Neutrophil (primary cell): Measurements from ENCODE around the gene SH3BP2.
A peak's percentile ranks its signal among the peaks of the same experiment; 100 is the strongest.

Experiments used
- H3K27ac ChIP-seq: fragments of 200-600 bp; sonication (generic); 2 replicates; pipeline ENCODE4 v1.5.1; 2016; ENCODE audit warnings: mild to moderate bottlenecking, moderate library complexity
- H3K27me3 ChIP-seq: fragments of 200-600 bp; sonication (generic); 2 replicates; pipeline ENCODE4 v1.6.0; 2016; ENCODE audit warnings: mild to moderate bottlenecking
- H3K36me3 ChIP-seq: fragments of 200-600 bp; sonication (generic); 2 replicates; pipeline ENCODE4 v1.5.1; 2017
- H3K4me1 ChIP-seq, 2 experiments: fragments of 200-600 bp in 1 of 2; sonication (generic) in 1 of 2; 1 replicate in 1 of 2; 2 replicates in 1 of 2; pipeline versions ENCODE4 v1.5.1 to v1.6.1; 2013 to 2016; ENCODE audit warnings: low read depth in 1 of 2, low read length in 1 of 2, mild to moderate bottlenecking in 1 of 2, moderate library complexity in 1 of 2; ENCODE audit not compliant: control insufficient read depth in 1 of 2, insufficient read depth in 1 of 2
- H3K4me3 ChIP-seq, 2 experiments: fragments of 200-600 bp in 1 of 2; sonication (generic) in 1 of 2; 1 replicate in 1 of 2; 2 replicates in 1 of 2; pipeline ENCODE4 v1.5.1; 2013 to 2016; ENCODE audit warnings: low read depth in 1 of 2, low read length in 1 of 2, mild to moderate bottlenecking in 1 of 2, moderate library complexity in 1 of 2
- H3K9me3 ChIP-seq: fragments of 200-600 bp; sonication (generic); 2 replicates; pipeline ENCODE4 v1.5.1; 2016
- TF ChIP-seq, protein P1 (sequence below): fragments of 200-600 bp; sonication (generic); IDR thresholded peaks from 2 replicates; pipeline ENCODE4 v1.5.1; 2016; ENCODE audit warnings: antibody characterized with exemption

Gene SH3BP2

GRCh38 chr4:2861631-2862436 lies 68.9 kb downstream of the SH3BP2 start:
- peaks cover 64 to 70% of the 10 kb centered on the region in 2 experiments for H3K4me1 ChIP-seq
- no peaks in the 10 kb centered on the region for H3K36me3 ChIP-seq
- H3K27ac ChIP-seq = peak overlapping the region; percentile 74
- no peaks in the 10 kb centered on the region for H3K27me3 ChIP-seq
- no peak overlapping the region for H3K4me3 ChIP-seq
- no peaks in the 10 kb centered on the region for H3K9me3 ChIP-seq
- TF ChIP-seq, protein P1, sequence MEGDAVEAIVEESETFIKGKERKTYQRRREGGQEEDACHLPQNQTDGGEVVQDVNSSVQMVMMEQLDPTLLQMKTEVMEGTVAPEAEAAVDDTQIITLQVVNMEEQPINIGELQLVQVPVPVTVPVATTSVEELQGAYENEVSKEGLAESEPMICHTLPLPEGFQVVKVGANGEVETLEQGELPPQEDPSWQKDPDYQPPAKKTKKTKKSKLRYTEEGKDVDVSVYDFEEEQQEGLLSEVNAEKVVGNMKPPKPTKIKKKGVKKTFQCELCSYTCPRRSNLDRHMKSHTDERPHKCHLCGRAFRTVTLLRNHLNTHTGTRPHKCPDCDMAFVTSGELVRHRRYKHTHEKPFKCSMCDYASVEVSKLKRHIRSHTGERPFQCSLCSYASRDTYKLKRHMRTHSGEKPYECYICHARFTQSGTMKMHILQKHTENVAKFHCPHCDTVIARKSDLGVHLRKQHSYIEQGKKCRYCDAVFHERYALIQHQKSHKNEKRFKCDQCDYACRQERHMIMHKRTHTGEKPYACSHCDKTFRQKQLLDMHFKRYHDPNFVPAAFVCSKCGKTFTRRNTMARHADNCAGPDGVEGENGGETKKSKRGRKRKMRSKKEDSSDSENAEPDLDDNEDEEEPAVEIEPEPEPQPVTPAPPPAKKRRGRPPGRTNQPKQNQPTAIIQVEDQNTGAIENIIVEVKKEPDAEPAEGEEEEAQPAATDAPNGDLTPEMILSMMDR = no peak

- H3K27me3 ChIP-seq = no peaks in the 10 kb centered on the region
- TF ChIP-seq, protein P1 = no peak
- H3K27ac ChIP-seq = peak overlapping the region; percentile 74
- peaks cover 66 to 76% of the 10 kb centered on the region in 2 experiments for H3K4me1 ChIP-seq
- H3K36me3 ChIP-seq = no peaks in the 10 kb centered on the region
- no peak overlapping the region for H3K4me3 ChIP-seq
- no peaks in the 10 kb centered on the region for H3K9me3 ChIP-seq
Observed at GRCh38 chr4:2862528-2862927, 69.6 kb downstream of the SH3BP2 start.

- Histone ChIP-seq H3K36me3 (peaks cover 4% of the 10 kb centered on the region), H3K9me3 (no peaks in the 10 kb centered on the region), H3K4me3 (no peak overlapping the region), H3K27me3 (no peaks in the 10 kb centered on the region), H3K4me1 (peaks cover 60 to 74% of the 10 kb centered on the region in 2 experiments), H3K27ac (no peak overlapping the region)
- TF ChIP-seq, protein P1 = no peak
Observed at GRCh38 chr4:2863649-2864048, 70.8 kb downstream of the SH3BP2 start.

GRCh38 chr4:2865196-2865780 lies 72.4 kb downstream of the SH3BP2 start:
- peaks cover 44 to 63% of the 10 kb centered on the region in 2 experiments for H3K4me1 ChIP-seq
- TF ChIP-seq, protein P1 = no peak
- no peak overlapping the region for H3K27ac ChIP-seq
- H3K4me3 ChIP-seq = no peak overlapping the region
- no peaks in the 10 kb centered on the region for H3K9me3 ChIP-seq
- H3K27me3 ChIP-seq = no peaks in the 10 kb centered on the region
- peaks cover 6% of the 10 kb centered on the region for H3K36me3 ChIP-seq

DNA sequence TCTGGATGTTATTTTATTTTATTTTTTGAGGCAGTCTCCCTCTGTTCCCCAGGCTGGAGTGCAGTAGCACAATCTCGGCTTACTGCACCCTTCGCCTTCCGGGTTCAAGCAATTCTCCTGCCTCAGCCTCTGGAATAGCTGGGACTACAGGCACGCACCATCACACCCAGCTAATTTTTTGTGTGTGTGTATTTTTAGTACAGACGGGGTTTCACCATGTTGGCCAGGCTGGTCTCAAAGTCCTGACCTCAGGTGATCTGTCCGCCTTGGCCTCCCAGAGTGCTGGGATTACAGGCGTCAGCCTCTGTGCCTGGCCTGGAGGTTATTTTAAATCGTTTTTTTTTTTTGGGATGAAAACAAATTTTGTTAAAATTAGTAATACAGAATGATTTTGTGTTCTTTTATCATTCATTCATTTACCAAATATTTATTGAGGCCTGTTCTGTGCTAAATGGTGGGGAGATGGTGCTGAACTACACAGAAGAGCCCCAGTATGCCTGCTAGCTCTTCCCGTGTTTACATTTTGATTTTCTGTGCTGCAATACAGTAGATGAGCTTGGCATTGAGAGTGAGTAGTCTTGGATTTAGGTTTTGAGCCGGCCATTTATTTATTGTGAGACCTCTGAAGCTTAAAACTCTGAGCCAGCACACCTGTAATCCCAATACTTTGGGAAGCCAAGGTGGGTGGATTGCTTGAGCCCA lies 73.4 kb downstream of the SH3BP2 start:
- Histone ChIP-seq H3K4me1 (peaks cover 36 to 57% of the 10 kb centered on the region in 2 experiments), H3K9me3 (no peaks in the 10 kb centered on the region), H3K27ac (no peak overlapping the region), H3K36me3 (peaks cover 6% of the 10 kb centered on the region), H3K27me3 (no peaks in the 10 kb centered on the region), H3K4me3 (no peak overlapping the region)
- TF ChIP-seq, protein P1 = no peak
